ENCODE results near the gene GKN1. TPM values are rescaled to one million over a fixed set of nuclear protein-coding genes. Genes with fewer than 3 reads are reported as not detected.

The GKN1 gene
- total and polyA plus RNA-seq, 2 donors (not counting 3 experiments of a cell fraction or from before 2014, with no cell fraction given) = not detected

DNA sequence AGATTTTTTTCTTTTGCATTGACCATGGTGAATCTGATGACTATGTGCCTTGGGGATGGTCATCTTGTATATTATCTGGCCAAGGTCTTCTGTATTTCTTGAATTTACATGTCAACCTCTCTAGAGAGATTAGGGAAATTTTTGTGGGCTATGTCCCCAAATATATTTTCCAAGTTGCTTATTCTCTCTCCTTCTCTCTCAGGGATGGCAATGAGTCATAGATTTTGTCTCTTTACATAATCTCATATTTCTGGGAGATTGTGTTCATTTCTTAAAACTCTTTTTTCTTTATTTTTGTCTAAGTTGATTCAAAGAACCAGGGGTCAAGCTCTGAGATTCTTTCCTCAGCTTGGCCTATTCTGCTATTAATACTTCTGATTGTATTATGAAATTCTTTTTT is 31.6 kb upstream of the GKN1 start:
- H3K9ac ChIP-seq (replicated peaks; ENCODE audit: extremely low read depth, insufficient read depth, low read length) = no peak overlapping the region
- no peak overlapping the region for H3K4me3 ChIP-seq (replicated peaks in 1 of 3; ENCODE audit: insufficient read depth in 1 of 3, low read depth in 1 of 3, low read length in 3 of 3)
- FAIRE-seq (no peak), DNase-seq (ENCODE audit: low read depth, low spot score) (no peak)
- no peaks in the 10 kb centered on the region for H4K20me1 ChIP-seq (replicated peaks; ENCODE audit: control insufficient read depth, extremely low read depth, insufficient read depth, low read length)
- peaks cover 4 to 29% of the 10 kb centered on the region in 2 experiments for H3K27me3 ChIP-seq (ENCODE audit: control insufficient read depth in 2 of 2, insufficient read depth in 2 of 2, low read length in 2 of 2)
- no peaks in the 10 kb centered on the region for H3K36me3 ChIP-seq (ENCODE audit: control insufficient read depth in 2 of 2, extremely low read depth in 1 of 2, insufficient read depth in 2 of 2, low read length in 2 of 2)
- no peaks in the 10 kb centered on the region for H3K79me2 ChIP-seq (ENCODE audit: control insufficient read depth, insufficient read depth, low read length)
- POLR2A ChIA-PET = no interaction called here
- intact Hi-C loops (cut with micrococcal nuclease) (loop anchor here (1.0 to 2.0 kb wide), 2 partner anchors 70 to 364 kb away; partner anchors contain the start of gene ANTXR1), dilution Hi-C loops (cut with MboI; ENCODE audit: extremely low pct_ligation_motif_present, low sequenced_read_pairs) (loop anchor here (25.0 kb wide), 1 partner anchor 206 kb away; the partner anchor contains the start of gene ARHGAP25)
- H3K27ac ChIP-seq (ENCODE audit: insufficient read depth, low read depth, low read length) = no peak overlapping the region
- no peaks in the 10 kb centered on the region for H3K9me1 ChIP-seq (replicated peaks; ENCODE audit: control insufficient read depth, extremely low read depth, insufficient read depth, low read length)
- CTCF ChIA-PET = interaction anchor here (0.8 to 4.6 kb wide), 38 partner anchors 9 to 741 kb away, joined by 3 to 39 read pairs (median 5); partner anchors contain the start of genes ANTXR1, APLF, FBXO48 and GKN1
- BruUV-seq (replicated peaks) = no TSS peak
- H3K4me2 ChIP-seq (ENCODE audit: insufficient read depth, low read length) = no peak overlapping the region
- H3K4me1 ChIP-seq (ENCODE audit: control insufficient read depth, extremely low read depth, insufficient read depth, low read length) = no peaks in the 10 kb centered on the region
- H2AFZ ChIP-seq (ENCODE audit: low read depth, low read length) = no peak overlapping the region
- H3K9me3 ChIP-seq (replicated peaks; ENCODE audit: control insufficient read depth, insufficient read depth, low read length) = no peaks in the 10 kb centered on the region
- TF ChIP-seq POLR2AphosphoS5 (IDR thresholded peaks at IDR 0.05; ENCODE audit: insufficient read depth, low read depth, low read length) (no peak), POLR2A (IDR thresholded peaks at IDR 0.05; ENCODE audit: low read depth, low read length) (no peak), JUN (IDR thresholded peaks at IDR 0.05; ENCODE audit: borderline replicate concordance, insufficient read depth, insufficient read length, low read depth) (no peak), MAX (IDR thresholded peaks at IDR 0.05; ENCODE audit: insufficient read depth, insufficient read length) (no peak), EZH2 (IDR thresholded peaks at IDR 0.05; ENCODE audit: borderline replicate concordance, low read depth, low read length, severe bottlenecking) (no peak), GATA2 (IDR thresholded peaks at IDR 0.05; ENCODE audit: insufficient read depth, insufficient read length, low read depth, low read length) (no peak), FOS (IDR thresholded peaks at IDR 0.05; ENCODE audit: borderline replicate concordance, insufficient read depth, low read length) (no peak), MYC (IDR thresholded peaks at IDR 0.05; ENCODE audit: low read depth, low read length) (no peak)
- TF ChIP-seq, protein P1, sequence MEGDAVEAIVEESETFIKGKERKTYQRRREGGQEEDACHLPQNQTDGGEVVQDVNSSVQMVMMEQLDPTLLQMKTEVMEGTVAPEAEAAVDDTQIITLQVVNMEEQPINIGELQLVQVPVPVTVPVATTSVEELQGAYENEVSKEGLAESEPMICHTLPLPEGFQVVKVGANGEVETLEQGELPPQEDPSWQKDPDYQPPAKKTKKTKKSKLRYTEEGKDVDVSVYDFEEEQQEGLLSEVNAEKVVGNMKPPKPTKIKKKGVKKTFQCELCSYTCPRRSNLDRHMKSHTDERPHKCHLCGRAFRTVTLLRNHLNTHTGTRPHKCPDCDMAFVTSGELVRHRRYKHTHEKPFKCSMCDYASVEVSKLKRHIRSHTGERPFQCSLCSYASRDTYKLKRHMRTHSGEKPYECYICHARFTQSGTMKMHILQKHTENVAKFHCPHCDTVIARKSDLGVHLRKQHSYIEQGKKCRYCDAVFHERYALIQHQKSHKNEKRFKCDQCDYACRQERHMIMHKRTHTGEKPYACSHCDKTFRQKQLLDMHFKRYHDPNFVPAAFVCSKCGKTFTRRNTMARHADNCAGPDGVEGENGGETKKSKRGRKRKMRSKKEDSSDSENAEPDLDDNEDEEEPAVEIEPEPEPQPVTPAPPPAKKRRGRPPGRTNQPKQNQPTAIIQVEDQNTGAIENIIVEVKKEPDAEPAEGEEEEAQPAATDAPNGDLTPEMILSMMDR (IDR thresholded peaks at IDR 0.05; ENCODE audit: extremely low read depth in 1 of 2, insufficient read depth in 1 of 2, low read depth in 1 of 2, low read length in 2 of 2) = no peak

All from endothelial cell of umbilical vein (primary cell).